ENCODE data around the gene GABRR2. TPM values are rescaled to one million over a fixed set of nuclear protein-coding genes. Genes with fewer than 3 reads are reported as not detected.

Gene GABRR2
- total and polyA plus RNA-seq, 2 donors from 2014 or later: 0.38 TPM; not detected in 1

- FAIRE-seq: no peak
Measured at GRCh38 chr6:89291256-89291819, 23.8 kb downstream of the GABRR2 start.

DNA sequence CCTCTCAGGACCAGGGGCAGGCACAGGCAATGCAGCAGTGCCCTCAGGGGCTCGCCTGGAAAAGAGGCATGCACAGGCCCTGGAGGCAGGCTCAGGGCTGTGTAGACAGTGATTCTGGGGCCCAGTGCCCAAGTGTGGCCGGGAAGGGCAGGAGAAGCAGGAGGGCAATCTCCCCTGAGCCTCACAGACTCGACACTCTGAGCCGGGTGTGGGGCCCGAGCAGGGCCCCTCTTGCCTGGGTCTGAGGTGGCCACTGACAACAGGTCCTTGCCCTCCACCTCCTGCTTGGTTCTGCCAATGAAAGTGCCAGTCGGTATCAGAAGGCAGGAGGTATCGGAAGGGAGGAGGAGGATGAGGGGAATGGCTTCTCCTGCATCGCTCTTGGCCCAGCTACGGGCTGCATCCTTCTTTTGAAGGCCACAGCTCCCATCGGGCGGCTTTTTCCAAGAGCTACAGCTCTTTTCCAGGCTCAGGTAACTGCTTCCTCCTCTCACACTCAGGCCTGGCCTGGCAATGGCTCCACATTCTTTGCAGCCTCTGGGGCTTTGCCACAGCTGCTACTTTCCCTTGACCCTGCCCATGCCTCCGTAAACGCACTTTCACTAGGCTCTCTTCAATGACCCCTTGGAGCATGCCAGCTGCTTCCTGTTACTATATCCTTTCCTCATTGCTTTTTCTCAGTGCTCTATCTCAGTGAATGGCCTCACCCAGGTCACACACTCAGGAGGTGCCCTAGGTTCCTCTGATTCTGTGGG is 24.5 kb downstream of the GABRR2 start:
- Histone ChIP-seq H3K4me3 (ENCODE audit: low read length in 3 of 3) (no peak overlapping the region), H3K27ac (ENCODE audit: low read depth in 2 of 2, low read length in 2 of 2) (no peak overlapping the region), H3K9me3 (ENCODE audit: control insufficient read depth in 2 of 3, insufficient read depth in 1 of 3, low read length in 3 of 3) (no peaks in the 10 kb centered on the region), H3K27me3 (ENCODE audit: control insufficient read depth, insufficient read depth, low read length) (no peaks in the 10 kb centered on the region), H3K4me1 (ENCODE audit: control insufficient read depth in 2 of 3, insufficient read depth in 2 of 3, low read depth in 1 of 3, low read length in 3 of 3) (no peaks in the 10 kb centered on the region), H3K9ac (ENCODE audit: low read length in 3 of 3) (no peak overlapping the region), H3K36me3 (ENCODE audit: control insufficient read depth in 2 of 3, insufficient read depth in 3 of 3, low read length in 3 of 3) (no peaks in the 10 kb centered on the region)
- FAIRE-seq (no peak), DNase-seq (no peak)
- intact Hi-C loops (cut with DNase I): no loop called here
- no peak for TF ChIP-seq CTCF (IDR thresholded peaks at IDR 0.05; ENCODE audit: borderline replicate concordance, extremely low read depth, insufficient read depth)

More at GRCh38 chr6:89291256-89291819, 23.8 kb downstream of the GABRR2 start:
- Histone ChIP-seq H3K36me3 (ENCODE audit: control insufficient read depth in 2 of 3, insufficient read depth in 3 of 3, low read length in 3 of 3) (no peaks in the 10 kb centered on the region), H3K27ac (ENCODE audit: low read depth in 2 of 2, low read length in 2 of 2) (no peak overlapping the region), H3K9ac (ENCODE audit: low read length in 3 of 3) (no peak overlapping the region), H3K4me3 (ENCODE audit: low read length in 3 of 3) (no peak overlapping the region), H3K9me3 (ENCODE audit: control insufficient read depth in 2 of 3, insufficient read depth in 1 of 3, low read length in 3 of 3) (no peaks in the 10 kb centered on the region), H3K27me3 (ENCODE audit: control insufficient read depth, insufficient read depth, low read length) (no peaks in the 10 kb centered on the region), H3K4me1 (ENCODE audit: control insufficient read depth in 2 of 3, insufficient read depth in 2 of 3, low read depth in 1 of 3, low read length in 3 of 3) (no peaks in the 10 kb centered on the region)
- DNase-seq: no peak
- no peak for TF ChIP-seq CTCF (IDR thresholded peaks at IDR 0.05; ENCODE audit: borderline replicate concordance, extremely low read depth, insufficient read depth)
- intact Hi-C loops (cut with DNase I): no loop called here

DNA sequence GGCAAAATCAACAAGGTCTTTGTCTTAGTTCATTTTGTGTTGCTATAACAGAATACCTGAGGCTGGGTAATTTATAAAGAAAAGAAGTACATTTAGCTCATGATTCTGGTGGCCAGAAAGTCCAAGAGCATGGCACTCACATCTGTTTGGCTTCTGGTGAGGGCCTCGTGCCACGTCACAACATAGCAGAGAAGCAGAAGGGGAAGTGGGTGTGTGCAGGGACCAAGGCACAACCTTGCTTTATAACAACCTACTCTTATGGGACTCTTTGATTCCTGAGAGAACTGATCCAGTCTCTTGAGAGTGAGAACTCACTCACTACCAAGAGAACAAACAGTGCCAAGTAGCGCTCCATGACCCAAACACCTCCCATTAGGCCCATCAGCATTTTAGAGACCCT is 25.4 kb downstream of the GABRR2 start:
- Histone ChIP-seq H3K36me3 (ENCODE audit: control insufficient read depth in 2 of 3, insufficient read depth in 3 of 3, low read length in 3 of 3) (no peaks in the 10 kb centered on the region), H3K27me3 (ENCODE audit: control insufficient read depth, insufficient read depth, low read length) (no peaks in the 10 kb centered on the region), H3K9ac (ENCODE audit: low read length in 3 of 3) (no peak overlapping the region), H3K27ac (ENCODE audit: low read depth in 2 of 2, low read length in 2 of 2) (no peak overlapping the region), H3K4me3 (ENCODE audit: low read length in 3 of 3) (no peak overlapping the region), H3K4me1 (ENCODE audit: control insufficient read depth in 2 of 3, insufficient read depth in 2 of 3, low read depth in 1 of 3, low read length in 3 of 3) (no peaks in the 10 kb centered on the region), H3K9me3 (ENCODE audit: control insufficient read depth in 2 of 3, insufficient read depth in 1 of 3, low read length in 3 of 3) (no peaks in the 10 kb centered on the region)
- TF ChIP-seq CTCF (IDR thresholded peaks at IDR 0.05; ENCODE audit: borderline replicate concordance, extremely low read depth, insufficient read depth): no peak
- FAIRE-seq (no peak), DNase-seq (no peak)
- intact Hi-C loops (cut with DNase I): no loop called here
